HG03097 (cell line): ENCODE data around the gene MYH14.
"Not testable (repeated sequence)": the region's sequence is repeated elsewhere in the genome, so short reads cannot be mapped to it uniquely, and the experiment has no call there.

Experiments used
- ATAC-seq: cut with Tn5 transposase; IDR thresholded peaks from one replicate; pipeline ENCODE4 v1.9.1; 2021; ENCODE audit not compliant: unreplicated experiment, low FRiP score

Gene MYH14

DNA sequence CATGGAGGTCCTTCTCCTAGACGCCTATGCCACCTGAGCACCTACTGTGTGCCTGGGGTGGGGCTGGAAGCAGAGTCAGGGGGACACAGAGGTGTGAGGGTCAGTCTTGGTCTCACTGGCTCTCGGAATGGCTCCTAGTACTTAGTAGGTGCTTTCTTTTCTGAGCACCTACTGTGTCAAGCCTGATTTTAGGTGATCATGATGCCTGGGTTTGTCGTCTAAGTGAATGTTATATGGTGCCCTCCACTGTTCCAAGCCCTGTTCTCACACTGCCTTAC, 20.0 kb downstream of the MYH14 start:
- ATAC-seq, result no peak

DNA sequence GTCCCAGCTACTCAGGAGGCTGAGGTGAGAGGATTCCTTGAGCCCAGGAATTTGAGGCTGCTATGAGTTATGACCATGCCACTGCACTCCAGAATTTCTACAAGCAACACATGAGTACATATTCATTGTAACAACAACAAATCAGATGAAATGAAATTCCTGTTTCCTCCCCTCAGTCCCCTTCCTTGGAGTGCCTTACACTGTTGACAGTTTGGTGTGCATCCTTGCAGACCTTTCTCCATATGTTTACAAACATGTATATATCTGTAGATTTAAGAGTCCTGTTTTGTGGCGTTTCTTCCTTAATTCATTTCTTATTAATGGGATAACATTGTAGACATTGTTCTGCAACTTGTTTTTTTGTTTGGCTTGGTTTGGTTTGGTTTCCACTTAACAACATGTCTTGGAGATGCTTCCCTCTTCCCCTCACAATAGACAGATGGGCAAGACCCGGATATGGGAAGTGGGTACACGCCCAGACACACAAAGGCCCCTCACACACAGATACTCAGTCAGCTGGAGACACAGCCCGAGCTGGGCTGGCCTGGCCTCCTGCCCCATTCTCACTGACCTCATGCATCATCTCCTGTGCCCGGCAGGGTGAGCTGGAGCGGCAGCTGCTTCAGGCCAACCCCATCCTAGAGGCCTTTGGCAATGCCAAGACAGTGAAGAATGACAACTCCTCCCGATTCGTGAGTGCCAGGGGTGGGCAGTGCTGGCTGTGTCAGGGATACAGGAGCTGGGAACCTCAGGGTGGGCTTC, 21.7 kb downstream of the MYH14 start:
- ATAC-seq, result no peak

DNA sequence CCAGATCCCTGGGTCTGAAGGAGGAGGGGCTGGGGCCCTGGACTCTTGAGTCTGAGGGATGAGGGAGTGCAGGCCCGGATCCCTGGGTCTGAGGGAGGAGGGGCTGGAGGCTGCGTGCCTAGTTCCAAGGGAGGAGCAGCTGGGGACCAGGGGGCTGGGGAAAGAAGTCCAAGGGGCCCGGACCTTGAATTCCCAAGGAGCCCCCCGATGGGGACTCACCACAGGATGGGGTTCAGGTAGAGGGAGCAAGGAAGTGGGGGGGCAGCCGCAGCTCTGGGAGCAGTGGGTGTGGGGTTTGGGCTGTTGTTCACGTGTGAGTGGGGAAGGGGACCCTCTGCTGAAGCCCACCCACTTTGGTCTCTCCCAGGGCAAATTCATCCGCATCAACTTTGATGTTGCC, 23.1 kb downstream of the MYH14 start:
- no peak for ATAC-seq

DNA sequence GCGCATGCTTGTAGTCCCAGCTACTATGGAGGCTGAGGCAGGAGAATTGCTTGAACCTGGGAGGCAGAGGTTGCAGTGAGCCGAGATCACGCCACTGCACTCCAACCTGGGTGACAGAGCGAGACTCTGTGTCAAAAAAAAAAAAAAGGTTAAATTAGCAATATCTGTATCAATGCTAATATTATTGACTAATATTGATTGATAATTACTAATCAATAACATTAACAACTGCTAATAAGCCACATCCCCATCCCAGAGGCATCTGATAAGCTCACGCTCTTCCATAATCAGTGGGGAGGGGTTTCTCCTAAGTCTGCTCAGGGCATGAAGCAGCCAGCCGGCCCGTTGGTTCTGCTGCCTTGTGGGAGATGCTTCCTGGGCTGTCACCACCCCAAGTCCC, 24.7 kb downstream of the MYH14 start:
- not testable (repeated sequence) for ATAC-seq

DNA sequence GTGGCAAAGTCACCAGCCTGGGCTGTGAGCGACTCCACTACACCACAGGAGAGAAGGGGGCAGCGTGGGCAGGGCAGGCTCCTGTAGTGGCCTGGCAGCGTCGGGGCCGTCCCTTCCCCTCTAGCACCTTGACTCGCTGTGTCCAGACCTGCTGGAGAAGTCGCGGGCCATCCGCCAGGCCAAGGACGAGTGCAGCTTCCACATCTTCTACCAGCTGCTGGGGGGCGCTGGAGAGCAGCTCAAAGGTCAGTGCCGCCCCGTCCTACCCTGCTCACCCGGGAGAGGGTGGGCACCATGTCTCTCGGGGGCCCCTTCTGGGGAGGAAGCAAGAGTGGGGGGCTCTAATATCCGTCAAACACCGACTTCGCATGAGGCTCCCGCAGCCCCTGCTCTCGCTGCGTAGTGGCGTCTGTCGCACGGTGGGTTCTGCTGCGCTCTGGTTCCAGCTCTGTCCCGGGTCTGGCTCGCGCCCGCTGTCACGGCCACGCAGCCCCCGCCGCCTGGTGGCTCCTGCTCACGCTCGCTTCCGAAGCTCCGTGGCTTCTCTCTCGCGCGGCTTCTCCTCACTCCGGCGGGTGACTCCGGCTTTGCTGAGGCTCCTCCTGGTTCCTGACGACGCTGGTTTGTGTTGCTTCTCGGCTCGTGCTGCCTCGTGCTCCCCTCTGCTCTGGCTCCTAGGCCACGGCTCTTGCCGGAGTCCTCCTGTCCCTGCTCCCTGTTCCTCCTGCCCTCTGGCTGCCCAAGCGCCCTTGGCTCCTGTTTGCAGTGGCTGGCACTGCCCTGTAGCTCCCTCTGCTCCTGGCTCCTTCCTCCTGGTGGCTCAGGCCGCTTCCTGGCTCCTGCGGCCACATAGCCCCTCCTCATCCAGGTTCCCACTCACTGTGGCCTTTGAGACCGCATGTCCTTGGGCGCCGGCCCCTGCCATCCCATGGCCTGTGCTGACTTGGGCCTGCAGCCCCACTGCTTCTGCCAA, 27.2 kb downstream of the MYH14 start:
- no peak for ATAC-seq

DNA sequence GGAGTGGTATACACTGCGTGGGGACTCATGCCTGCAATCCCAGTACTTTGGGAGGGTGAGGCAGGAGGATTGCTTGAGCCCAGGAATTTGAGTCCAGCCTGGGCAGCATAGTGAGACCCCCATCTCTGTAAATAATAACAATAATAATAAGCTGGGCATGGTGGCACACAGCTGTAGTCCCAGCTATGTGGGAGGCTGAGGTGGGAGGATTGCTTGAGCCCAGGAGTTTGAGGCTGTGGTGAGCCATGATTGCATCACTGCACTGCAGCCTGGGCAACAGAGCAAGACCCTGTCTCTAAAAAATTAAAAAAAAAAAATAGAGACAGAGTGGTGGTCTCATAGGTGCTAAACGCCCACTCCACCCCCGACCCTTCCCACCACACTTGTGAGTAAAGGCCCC, 28.0 kb downstream of the MYH14 start:
- ATAC-seq, result not testable (repeated sequence)

DNA sequence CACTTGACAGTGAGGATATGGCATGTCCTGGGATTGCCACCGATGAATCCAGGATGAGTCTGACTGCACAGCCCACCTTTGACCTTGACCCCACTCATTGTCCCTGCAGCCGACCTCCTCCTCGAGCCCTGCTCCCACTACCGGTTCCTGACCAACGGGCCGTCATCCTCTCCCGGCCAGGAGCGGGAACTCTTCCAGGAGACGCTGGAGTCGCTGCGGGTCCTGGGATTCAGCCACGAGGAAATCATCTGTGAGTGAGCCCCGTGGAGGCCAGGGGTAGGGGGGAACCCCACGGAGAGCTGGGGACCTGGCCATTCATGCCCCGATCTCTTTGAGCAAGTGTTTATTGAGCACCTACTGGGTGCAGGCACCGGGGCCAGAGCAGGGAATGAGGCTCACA, 28.4 kb downstream of the MYH14 start:
- no peak for ATAC-seq

DNA sequence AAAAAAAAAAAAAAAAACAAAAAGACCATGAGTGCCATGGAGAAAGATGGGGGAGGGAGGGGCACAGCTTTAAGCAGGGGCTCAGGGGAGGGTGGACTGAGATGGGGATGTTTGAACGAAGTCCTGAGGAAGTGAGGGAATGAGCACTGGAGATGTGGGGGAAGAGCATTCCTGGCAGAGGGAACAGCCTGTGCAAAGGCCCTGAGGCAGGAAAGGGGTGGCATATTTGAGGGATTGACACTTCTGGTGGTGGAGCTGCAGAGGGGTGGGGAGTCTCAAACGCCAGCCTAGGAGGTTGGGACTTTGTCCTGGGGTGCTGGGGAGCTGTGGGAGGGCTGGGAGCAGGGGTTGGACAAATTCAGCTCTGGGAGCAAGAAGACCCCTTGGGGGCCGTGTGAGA, 29.2 kb downstream of the MYH14 start:
- no peak for ATAC-seq

DNA sequence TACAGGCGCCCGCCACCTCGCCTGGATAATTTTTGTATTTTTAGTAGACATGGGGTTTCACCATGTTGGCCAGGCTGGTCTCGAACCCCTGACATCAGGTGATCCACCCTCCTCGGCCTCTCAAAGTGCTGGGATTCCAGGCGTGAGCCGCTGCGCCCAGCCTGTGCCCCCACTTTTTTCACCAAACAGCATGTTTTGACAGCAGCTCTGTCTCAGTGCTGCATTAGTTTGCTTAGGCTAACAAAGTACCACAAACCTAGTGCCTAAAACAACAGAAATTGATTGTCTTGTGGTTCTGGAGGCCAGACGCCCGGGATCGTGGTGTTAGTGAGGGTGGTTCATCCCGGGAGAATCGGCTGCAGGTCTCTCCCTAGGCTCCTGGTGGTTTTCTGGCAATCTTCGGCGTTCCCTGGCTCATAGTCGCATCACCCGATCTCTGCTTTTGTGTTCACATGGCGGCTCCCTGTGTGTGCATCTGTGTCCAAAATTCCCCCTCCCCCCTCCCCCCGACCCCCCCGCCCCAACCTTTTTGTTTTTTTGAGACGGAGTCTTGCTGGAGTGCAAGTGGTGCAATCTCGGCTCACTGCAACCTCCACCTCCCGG, 30.0 kb downstream of the MYH14 start:
- no peak for ATAC-seq

DNA sequence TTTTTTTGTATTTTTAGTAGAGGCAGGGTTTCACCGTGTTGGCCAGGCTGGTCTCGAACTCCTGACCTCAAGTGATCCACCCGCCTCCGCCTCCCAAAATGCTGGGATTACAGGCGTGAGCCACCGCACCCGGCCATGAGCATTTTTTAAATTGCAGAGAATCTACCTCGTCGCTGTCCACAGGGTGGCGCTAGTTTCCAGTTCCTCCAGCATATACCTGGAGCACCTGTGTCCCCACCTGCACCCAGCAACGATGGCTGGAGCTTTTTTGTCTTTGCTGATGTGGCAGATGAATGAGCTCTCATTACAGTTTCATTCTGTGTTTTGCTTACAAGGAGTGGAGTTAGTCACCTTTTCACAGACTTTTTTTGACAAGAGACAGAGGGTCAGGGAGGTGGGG, 34.1 kb downstream of the MYH14 start:
- ATAC-seq, result not testable (repeated sequence)

DNA sequence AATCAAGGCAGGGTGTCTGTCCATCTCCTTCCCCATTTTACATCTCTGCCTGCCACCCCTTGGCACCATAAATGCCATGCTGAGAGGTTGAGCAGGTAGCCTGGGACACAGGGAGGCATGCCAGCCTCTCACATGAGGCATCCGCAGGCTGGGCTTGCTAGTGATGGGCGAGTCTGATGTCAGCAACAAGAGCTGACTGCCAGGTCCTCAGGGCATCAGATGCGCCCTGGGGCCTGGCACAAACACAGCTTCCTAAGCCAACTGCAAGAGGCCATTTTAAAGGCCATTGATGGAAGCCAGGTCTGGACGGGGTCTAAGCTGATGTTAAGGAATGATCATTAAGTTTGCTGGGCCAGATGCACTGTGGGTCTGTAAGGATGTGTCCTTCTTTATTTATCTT, 34.6 kb downstream of the MYH14 start:
- no peak for ATAC-seq

DNA sequence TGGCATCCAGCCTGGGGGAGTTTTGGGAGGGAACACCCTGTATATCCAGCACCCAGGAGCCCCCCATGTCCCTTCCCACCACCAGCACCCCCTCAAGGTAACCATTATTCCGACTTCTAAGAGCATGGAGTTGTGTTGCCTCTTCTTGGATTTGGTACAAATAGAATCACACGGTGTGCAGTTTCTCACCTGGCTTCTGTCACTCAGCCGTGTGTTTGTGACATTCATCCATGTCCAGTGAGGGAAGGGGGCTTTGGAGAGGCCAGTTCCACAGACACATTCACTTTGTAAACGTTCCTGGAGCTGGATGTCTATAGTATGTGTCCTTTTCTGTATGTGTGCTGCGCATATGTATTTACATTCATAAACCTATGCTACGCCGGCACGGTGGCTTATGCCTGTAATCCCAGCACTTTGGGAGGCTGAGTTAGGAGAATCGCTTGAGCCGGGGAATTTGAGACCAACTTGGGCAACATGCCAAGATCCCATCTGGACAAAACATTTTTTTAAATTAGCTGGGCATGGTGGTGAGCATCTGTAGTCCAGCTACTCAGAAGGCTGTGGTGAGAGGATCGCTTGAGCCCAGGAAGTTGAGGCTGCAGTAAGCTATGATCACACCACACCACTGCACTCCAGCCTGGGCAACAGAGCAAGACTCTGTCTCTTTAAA, 36.6 kb downstream of the MYH14 start:
- ATAC-seq, result no peak

DNA sequence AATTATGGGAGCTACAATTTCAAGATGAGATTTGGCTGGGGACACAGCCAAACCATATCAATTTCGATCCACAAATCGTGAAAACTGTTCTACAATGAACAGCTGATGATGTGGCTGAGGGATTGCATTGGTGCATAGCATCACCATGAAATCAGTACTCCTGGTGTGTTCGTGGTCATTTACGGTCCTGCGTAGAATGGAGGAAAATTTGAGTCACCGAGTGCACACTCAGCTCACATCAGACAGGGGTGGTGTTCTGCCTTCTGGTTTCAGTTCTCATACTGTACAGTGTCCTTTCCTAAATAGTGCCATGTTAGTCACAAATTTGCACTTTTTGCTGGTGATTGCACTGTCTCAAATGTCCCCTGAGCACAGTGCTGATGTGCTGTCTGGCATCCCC, 39.2 kb downstream of the MYH14 start:
- ATAC-seq, result no peak

DNA sequence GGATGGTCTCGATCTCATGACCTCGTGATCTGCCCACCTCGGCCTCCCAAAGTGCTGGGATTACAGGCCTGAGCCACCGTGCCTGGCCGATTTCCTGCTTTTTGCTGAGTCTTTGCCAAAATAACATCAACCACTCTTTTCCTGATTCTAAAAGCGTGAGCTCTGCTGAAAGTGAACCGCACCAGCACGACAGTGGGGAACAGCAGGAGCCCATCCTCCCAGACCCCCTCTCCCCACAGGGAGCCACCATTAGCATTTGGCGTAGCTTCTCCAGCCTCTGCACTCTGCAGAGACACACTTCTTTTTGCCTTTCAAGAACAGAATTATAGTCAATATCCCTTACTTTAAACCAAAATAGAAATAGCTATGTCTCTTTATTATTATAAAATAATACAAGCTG, 41.3 kb downstream of the MYH14 start:
- no peak for ATAC-seq

DNA sequence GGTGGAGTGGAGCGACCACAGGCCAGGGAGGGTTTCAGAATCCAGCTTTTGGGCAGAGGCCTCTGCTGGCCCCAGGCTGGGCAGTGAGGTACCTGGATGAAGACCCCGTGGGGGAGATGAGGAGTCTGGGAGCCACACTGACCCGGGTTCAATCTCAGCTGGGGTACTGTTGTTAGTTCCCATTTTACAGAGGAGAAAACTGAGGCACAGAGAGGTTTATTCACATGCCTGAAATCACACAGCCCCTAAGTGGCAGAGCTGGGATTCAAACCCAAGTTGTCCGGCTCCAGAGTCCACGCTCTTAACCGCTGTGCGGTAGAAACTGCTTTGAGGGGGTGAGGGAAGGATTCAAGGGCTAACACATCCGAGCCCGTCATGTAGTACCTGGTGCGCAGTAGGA, 45.0 kb downstream of the MYH14 start:
- ATAC-seq, result no peak

DNA sequence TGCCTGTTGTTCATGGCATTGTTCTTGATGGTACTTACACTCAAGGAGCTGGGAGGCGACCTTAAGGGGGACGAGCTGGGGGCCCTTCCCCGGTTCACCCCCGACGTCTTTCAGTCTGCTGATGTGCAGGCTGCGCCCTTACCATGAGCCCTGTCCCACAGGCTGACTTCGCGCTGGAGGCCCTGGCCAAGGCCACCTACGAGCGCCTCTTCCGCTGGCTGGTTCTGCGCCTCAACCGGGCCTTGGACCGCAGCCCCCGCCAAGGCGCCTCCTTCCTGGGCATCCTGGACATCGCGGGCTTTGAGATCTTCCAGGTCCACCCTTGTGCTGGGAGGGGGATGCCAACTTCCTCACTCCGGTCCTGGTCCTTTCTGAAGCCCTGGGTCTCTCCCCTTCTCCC, 45.4 kb downstream of the MYH14 start:
- no peak for ATAC-seq

DNA sequence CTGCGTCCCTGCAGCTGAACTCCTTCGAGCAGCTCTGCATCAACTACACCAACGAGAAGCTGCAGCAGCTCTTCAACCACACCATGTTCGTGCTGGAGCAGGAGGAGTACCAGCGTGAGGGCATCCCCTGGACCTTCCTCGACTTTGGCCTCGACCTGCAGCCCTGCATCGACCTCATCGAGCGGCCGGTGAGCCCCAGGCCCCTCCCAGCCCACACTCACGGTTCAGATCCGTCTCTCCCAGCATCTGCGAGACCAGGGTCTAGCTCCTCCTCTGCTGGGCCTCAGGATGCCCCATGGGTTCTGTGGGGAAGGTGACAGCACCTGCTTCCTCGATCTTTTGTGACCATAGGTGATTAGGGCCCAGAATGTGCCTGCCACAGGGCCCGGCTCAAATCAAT, 46.2 kb downstream of the MYH14 start:
- no peak for ATAC-seq

DNA sequence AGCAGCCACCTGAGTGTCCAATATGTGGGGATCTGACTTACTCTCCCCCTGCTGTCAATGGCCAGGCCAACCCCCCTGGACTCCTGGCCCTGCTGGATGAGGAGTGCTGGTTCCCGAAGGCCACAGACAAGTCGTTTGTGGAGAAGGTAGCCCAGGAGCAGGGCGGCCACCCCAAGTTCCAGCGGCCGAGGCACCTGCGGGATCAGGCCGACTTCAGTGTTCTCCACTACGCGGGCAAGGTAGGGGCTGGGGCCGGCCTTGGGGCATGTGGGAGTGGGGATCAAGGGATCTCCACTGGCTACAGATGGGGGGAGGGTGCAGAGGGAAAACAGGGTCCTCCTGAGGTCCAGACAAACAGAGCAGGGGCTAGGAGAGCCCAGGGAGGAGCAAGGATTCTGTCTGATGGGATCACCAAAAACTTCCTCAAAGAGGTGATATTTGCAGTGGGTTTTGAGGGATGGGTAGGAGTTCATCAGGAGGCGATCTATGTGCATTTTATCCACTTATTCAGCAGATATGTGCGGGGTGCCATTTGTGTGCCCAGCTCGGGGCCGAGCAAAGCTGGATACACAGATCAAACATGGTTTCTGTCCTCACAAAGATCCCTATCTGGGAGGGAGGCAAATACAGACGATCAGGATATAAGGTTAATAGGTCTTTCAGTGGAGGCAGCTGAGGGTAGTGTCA, 47.2 kb downstream of the MYH14 start:
- no peak for ATAC-seq

DNA sequence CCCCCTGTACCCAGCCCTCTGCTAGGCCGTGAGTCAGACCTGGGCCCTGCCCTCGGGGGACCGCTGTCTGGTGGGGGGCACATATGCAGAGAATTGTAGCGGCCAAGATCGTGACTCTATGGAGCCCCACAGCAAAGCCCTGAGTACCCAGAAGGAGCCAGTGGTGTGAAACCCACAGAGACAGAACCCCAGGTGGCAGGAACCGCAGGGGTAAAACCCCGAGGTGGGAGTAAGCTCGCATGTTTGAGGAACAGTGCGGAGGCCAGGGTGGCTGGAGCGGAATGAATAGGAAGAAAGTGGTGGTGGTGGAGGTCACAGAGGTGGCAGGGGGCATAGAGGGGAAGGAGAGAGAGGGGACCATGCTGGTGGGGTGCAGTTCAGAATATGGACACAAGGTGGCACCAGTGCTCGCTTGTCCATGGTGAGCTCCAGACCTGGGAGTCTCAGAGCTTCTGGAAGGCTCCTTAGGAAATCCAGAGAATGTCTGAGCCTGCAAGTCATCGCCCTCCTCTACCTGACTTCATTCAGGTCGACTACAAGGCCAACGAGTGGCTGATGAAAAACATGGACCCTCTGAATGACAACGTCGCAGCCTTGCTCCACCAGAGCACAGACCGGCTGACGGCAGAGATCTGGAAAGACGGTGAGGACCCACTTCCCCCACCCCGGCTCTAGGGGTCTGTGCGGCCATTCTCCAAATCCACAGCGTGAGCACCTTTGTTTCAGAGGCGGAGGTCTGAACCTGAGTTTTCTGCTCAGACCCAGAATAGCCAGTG, 48.9 kb downstream of the MYH14 start:
- no peak for ATAC-seq

DNA sequence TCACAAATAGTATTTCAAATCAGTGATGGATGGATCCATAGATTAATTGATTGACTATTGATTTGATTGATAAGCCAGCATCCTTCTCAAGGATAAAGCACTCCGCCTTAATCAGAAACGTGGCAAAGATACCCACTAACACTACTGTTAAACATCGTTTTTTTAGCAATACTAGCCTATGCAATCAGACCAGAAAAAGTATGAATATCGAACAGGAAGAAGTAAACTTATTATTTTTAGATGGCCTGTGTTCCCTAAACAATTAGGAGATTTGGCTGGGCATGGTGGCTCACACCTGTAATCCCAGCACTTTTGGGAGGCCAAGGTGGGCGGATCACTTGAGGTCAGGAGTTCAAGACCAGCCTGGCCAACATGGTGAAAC, 49.5 kb downstream of the MYH14 start:
- ATAC-seq, result no peak
